ENCODE results near the gene CBR3. TPM values are rescaled to one million over a fixed set of nuclear protein-coding genes. Genes with fewer than 3 reads are reported as not detected.

The CBR3 gene
- total and polyA plus RNA-seq, 2 experiments from 2014 or later: 4.6 to 8.7 TPM

DNA sequence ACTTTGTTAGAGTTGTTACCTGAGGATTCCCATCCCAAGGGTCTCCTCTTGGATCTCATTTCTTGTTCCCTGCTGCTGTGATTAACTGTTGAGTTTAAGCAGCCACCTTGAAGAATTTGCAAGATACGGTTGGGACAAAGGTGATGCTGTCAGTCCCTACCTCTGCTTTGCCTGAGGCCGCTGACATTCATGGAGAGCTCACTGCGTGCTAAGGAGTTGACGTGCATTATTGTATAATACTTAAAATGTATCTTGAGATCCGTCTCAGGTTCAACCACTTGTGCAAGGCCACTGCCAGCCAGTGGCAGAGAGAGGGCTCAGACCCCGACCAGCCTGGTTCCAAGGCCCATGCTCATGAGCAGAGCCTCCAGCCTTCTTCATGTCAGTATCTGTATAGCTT lies 35.9 kb downstream of the CBR3 start (continued):
- TF ChIP-seq, protein P1, sequence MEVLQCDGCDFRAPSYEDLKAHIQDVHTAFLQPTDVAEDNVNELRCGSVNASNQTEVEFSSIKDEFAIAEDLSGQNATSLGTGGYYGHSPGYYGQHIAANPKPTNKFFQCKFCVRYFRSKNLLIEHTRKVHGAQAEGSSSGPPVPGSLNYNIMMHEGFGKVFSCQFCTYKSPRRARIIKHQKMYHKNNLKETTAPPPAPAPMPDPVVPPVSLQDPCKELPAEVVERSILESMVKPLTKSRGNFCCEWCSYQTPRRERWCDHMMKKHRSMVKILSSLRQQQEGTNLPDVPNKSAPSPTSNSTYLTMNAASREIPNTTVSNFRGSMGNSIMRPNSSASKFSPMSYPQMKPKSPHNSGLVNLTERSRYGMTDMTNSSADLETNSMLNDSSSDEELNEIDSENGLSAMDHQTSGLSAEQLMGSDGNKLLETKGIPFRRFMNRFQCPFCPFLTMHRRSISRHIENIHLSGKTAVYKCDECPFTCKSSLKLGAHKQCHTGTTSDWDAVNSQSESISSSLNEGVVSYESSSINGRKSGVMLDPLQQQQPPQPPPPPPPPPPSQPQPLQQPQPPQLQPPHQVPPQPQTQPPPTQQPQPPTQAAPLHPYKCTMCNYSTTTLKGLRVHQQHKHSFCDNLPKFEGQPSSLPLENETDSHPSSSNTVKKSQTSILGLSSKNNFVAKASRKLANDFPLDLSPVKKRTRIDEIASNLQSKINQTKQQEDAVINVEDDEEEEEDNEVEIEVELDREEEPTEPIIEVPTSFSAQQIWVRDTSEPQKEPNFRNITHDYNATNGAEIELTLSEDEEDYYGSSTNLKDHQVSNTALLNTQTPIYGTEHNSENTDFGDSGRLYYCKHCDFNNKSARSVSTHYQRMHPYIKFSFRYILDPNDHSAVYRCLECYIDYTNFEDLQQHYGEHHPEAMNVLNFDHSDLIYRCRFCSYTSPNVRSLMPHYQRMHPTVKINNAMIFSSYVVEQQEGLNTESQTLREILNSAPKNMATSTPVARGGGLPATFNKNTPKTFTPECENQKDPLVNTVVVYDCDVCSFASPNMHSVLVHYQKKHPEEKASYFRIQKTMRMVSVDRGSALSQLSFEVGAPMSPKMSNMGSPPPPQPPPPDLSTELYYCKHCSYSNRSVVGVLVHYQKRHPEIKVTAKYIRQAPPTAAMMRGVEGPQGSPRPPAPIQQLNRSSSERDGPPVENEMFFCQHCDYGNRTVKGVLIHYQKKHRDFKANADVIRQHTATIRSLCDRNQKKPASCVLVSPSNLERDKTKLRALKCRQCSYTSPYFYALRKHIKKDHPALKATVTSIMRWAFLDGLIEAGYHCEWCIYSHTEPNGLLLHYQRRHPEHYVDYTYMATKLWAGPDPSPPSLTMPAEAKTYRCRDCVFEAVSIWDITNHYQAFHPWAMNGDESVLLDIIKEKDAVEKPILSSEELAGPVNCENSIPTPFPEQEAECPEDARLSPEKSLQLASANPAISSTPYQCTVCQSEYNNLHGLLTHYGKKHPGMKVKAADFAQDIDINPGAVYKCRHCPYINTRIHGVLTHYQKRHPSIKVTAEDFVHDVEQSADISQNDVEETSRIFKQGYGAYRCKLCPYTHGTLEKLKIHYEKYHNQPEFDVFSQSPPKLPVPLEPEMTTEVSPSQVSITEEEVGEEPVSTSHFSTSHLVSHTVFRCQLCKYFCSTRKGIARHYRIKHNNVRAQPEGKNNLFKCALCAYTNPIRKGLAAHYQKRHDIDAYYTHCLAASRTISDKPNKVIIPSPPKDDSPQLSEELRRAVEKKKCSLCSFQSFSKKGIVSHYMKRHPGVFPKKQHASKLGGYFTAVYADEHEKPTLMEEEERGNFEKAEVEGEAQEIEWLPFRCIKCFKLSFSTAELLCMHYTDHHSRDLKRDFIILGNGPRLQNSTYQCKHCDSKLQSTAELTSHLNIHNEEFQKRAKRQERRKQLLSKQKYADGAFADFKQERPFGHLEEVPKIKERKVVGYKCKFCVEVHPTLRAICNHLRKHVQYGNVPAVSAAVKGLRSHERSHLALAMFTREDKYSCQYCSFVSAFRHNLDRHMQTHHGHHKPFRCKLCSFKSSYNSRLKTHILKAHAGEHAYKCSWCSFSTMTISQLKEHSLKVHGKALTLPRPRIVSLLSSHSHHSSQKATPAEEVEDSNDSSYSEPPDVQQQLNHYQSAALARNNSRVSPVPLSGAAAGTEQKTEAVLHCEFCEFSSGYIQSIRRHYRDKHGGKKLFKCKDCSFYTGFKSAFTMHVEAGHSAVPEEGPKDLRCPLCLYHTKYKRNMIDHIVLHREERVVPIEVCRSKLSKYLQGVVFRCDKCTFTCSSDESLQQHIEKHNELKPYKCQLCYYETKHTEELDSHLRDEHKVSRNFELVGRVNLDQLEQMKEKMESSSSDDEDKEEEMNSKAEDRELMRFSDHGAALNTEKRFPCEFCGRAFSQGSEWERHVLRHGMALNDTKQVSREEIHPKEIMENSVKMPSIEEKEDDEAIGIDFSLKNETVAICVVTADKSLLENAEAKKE (CRISPR knock-in tag; IDR thresholded peaks at IDR 0.05): no peak
- TF ChIP-seq EZH2 (IDR thresholded peaks at IDR 0.05; ENCODE audit: low read depth, unreplicated experiment): no peak
- TF ChIP-seq ZNF331 (CRISPR knock-in tag; IDR thresholded peaks at IDR 0.05; ENCODE audit: low read depth): no peak
- TF ChIP-seq, protein P2, sequence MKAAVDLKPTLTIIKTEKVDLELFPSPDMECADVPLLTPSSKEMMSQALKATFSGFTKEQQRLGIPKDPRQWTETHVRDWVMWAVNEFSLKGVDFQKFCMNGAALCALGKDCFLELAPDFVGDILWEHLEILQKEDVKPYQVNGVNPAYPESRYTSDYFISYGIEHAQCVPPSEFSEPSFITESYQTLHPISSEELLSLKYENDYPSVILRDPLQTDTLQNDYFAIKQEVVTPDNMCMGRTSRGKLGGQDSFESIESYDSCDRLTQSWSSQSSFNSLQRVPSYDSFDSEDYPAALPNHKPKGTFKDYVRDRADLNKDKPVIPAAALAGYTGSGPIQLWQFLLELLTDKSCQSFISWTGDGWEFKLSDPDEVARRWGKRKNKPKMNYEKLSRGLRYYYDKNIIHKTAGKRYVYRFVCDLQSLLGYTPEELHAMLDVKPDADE (IDR thresholded peaks at IDR 0.05): no peak
- no peak for TF ChIP-seq NANOG (IDR thresholded peaks at IDR 0.05; ENCODE audit: borderline replicate concordance)
- no peak for TF ChIP-seq CREB1 (CRISPR knock-in tag; IDR thresholded peaks at IDR 0.05; ENCODE audit: low read depth)
- no peak for TF ChIP-seq JUNB (IDR thresholded peaks at IDR 0.05; ENCODE audit: unreplicated experiment)

DNA sequence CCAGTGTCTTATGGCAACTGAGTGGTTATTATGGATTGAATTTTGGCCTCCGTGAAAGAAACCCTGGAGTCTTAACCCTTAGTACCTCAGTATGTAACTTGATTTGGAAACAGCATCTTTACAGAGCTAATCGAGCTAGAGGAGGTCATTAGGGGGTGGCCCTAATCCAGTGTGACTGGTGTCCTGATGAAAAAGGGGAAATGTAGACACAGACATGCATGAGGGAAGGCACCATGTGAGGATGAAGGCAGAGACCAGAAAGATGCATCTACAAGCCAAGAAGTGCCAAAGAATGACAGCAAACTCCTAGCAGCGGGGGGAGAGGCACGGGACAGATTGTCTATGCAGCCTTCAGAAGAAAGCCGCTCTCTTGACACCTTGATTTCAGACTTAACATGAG lies 36.5 kb downstream of the CBR3 start:
- peaks cover 4% of the 10 kb centered on the region for H3K27me3 Mint-ChIP-seq (ENCODE audit: insufficient read depth, low read depth, poor library complexity)
- no peak for TF ChIP-seq ZNF114 (CRISPR knock-in tag; IDR thresholded peaks at IDR 0.05)
- TF ChIP-seq, protein P3, sequence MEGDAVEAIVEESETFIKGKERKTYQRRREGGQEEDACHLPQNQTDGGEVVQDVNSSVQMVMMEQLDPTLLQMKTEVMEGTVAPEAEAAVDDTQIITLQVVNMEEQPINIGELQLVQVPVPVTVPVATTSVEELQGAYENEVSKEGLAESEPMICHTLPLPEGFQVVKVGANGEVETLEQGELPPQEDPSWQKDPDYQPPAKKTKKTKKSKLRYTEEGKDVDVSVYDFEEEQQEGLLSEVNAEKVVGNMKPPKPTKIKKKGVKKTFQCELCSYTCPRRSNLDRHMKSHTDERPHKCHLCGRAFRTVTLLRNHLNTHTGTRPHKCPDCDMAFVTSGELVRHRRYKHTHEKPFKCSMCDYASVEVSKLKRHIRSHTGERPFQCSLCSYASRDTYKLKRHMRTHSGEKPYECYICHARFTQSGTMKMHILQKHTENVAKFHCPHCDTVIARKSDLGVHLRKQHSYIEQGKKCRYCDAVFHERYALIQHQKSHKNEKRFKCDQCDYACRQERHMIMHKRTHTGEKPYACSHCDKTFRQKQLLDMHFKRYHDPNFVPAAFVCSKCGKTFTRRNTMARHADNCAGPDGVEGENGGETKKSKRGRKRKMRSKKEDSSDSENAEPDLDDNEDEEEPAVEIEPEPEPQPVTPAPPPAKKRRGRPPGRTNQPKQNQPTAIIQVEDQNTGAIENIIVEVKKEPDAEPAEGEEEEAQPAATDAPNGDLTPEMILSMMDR (conservative IDR thresholded peaks at IDR 0.05; ENCODE audit: low read depth in 2 of 2): no peak
- TF ChIP-seq NANOG (IDR thresholded peaks at IDR 0.05; ENCODE audit: borderline replicate concordance): no peak
- TF ChIP-seq, protein P2 (IDR thresholded peaks at IDR 0.05): no peak

More for the DNA sequence above, 36.5 kb downstream of the CBR3 start:
- no peaks in the 10 kb centered on the region for H3K27me3 ChIP-seq (ENCODE audit: insufficient read depth)
- no peak overlapping the region for H2AFZ ChIP-seq
- Mint-ChIP-seq H3K27ac (no peak overlapping the region), H3K9me3 (no peaks in the 10 kb centered on the region; the same call in 2 of the 3 replicates), H3K4me1 (peaks cover 3% of the 10 kb centered on the region; the same call in 1 of the 3 replicates), H3K4me3 (no peak overlapping the region), H3K36me3 (ENCODE audit: low read depth) (peaks cover 7% of the 10 kb centered on the region; the same call in 2 of the 3 replicates)
- no peak for ATAC-seq
- no peaks in the 10 kb centered on the region for H3K4me1 ChIP-seq (ENCODE audit: insufficient read depth)
- H3F3A ChIP-seq (replicated peaks; ENCODE audit: low read depth): no peaks in the 10 kb centered on the region
- H3K4me2 ChIP-seq: no peak overlapping the region
- no peak overlapping the region for H3K4me3 ChIP-seq
- no peak overlapping the region for H3K27ac ChIP-seq (ENCODE audit: low read depth)
- no peaks in the 10 kb centered on the region for H3K36me3 ChIP-seq (ENCODE audit: insufficient read depth)
- no peaks in the 10 kb centered on the region for H3K79me2 ChIP-seq (replicated peaks; ENCODE audit: insufficient read depth)
- H4K20me1 ChIP-seq (replicated peaks; ENCODE audit: insufficient read depth): 0 out of 2 replicates have a peak, but pooled peaks cover 3% of the 10 kb centered on the region
- H3K9me2 ChIP-seq (ENCODE audit: insufficient read depth): no peaks in the 10 kb centered on the region
- DNase-seq (ENCODE audit: low spot score): no peak

All from GM23338 (cell line).